ENCODE results near the gene STK26.
A peak's percentile ranks its signal among the peaks of the same experiment; 100 is the strongest.

Gene STK26

GRCh38 chrX:132063862-132064261 is 40.8 kb downstream of the STK26 start:
- no peak for TF ChIP-seq CTCF (IDR thresholded peaks at IDR 0.05; ENCODE audit: control insufficient read depth, extremely low read depth, insufficient read depth)
- H3K4me3 ChIP-seq (ENCODE audit: low read depth, low read length), result no peak overlapping the region
- no peak for DNase-seq (ENCODE audit: low read depth)

- TF ChIP-seq CTCF (IDR thresholded peaks at IDR 0.05; ENCODE audit: control insufficient read depth, extremely low read depth, insufficient read depth), result no peak
- no peak for DNase-seq (ENCODE audit: low read depth)
- no peak overlapping the region for H3K4me3 ChIP-seq (ENCODE audit: low read depth, low read length)
Measured at GRCh38 chrX:132068405-132068804, 45.3 kb downstream of the STK26 start.

- no peak overlapping the region for H3K4me3 ChIP-seq (ENCODE audit: low read depth, low read length)
- no peak for DNase-seq (ENCODE audit: low read depth)
- peak; percentile 31 for TF ChIP-seq CTCF (IDR thresholded peaks at IDR 0.05; ENCODE audit: control insufficient read depth, extremely low read depth, insufficient read depth)
Measured at GRCh38 chrX:132071254-132071653, 48.2 kb downstream of the STK26 start.

- no peak for DNase-seq (ENCODE audit: low read depth)
- no peak overlapping the region for H3K4me3 ChIP-seq (ENCODE audit: low read depth, low read length)
- TF ChIP-seq CTCF (IDR thresholded peaks at IDR 0.05; ENCODE audit: control insufficient read depth, extremely low read depth, insufficient read depth), result no peak
Measured at GRCh38 chrX:132077414-132077813, 54.3 kb downstream of the STK26 start.

- no peak for TF ChIP-seq CTCF (IDR thresholded peaks at IDR 0.05; ENCODE audit: control insufficient read depth, extremely low read depth, insufficient read depth)
- no peak for DNase-seq (ENCODE audit: low read depth)
- H3K4me3 ChIP-seq (ENCODE audit: low read depth, low read length), result no peak overlapping the region
Measured at GRCh38 chrX:132077912-132078311, 54.8 kb downstream of the STK26 start.

GRCh38 chrX:132085786-132086185 is 62.7 kb downstream of the STK26 start:
- H3K4me3 ChIP-seq (ENCODE audit: low read depth, low read length), result no peak overlapping the region
- DNase-seq (ENCODE audit: low read depth), result no peak
- no peak for TF ChIP-seq CTCF (IDR thresholded peaks at IDR 0.05; ENCODE audit: control insufficient read depth, extremely low read depth, insufficient read depth)

- TF ChIP-seq CTCF (IDR thresholded peaks at IDR 0.05; ENCODE audit: control insufficient read depth, extremely low read depth, insufficient read depth), result no peak
- no peak for DNase-seq (ENCODE audit: low read depth)
- H3K4me3 ChIP-seq (ENCODE audit: low read depth, low read length), result no peak overlapping the region
Measured at GRCh38 chrX:132086672-132087071, 63.6 kb downstream of the STK26 start.

Data from LNCaP clone FGC (cell line).